GM06990 (cell line): ENCODE results near the gene MAGI2.

Experiments used
- DNase-seq: peaks from one replicate; pipeline ENCODE4 v3.0.0-alpha.2; 2011; ENCODE audit not compliant: insufficient read length; ENCODE audit errors: extremely low read depth
- H3K27me3 ChIP-seq: replicated peaks from 2 replicates; pipeline ENCODE4 v1.6.0; 2011; ENCODE audit warnings: low read length; ENCODE audit not compliant: control insufficient read depth, insufficient read depth
- H3K36me3 ChIP-seq: 2 replicates; pipeline ENCODE4 v1.5.1; 2011; ENCODE audit warnings: low read length; ENCODE audit not compliant: control insufficient read depth, insufficient read depth
- H3K4me3 ChIP-seq: replicated peaks from 2 replicates; pipeline ENCODE4 v1.5.1; 2011; ENCODE audit warnings: low read depth, mild to moderate bottlenecking, control low read depth, low read length
- CTCF ChIP-seq: IDR thresholded peaks from 2 replicates; pipeline ENCODE4 v1.5.1; 2011; ENCODE audit warnings: low read length, control low read depth, mild to moderate bottlenecking, inconsistent platforms; ENCODE audit not compliant: insufficient read depth, poor library complexity, severe bottlenecking

Gene MAGI2

GRCh38 chr7:78377532-78377931, 1075.9 kb downstream of the MAGI2 start:
- DNase-seq = no peak
- Histone ChIP-seq H3K4me3 (no peak overlapping the region), H3K36me3 (no peaks in the 10 kb centered on the region)

GRCh38 chr7:78370936-78371335, 1082.5 kb downstream of the MAGI2 start:
- Histone ChIP-seq H3K36me3 (no peaks in the 10 kb centered on the region), H3K4me3 (no peak overlapping the region), H3K27me3 (no peaks in the 10 kb centered on the region)
- DNase-seq = no peak
- TF ChIP-seq CTCF = no peak

More at GRCh38 chr7:78377532-78377931, 1075.9 kb downstream of the MAGI2 start:
- TF ChIP-seq CTCF = no peak
- H3K27me3 ChIP-seq = no peaks in the 10 kb centered on the region

GRCh38 chr7:78368771-78369170, 1084.7 kb downstream of the MAGI2 start:
- no peaks in the 10 kb centered on the region for H3K27me3 ChIP-seq
- no peak for TF ChIP-seq CTCF
- no peak overlapping the region for H3K4me3 ChIP-seq
- H3K36me3 ChIP-seq = no peaks in the 10 kb centered on the region
- DNase-seq = no peak

- DNase-seq = no peak
- TF ChIP-seq CTCF = no peak
- Histone ChIP-seq H3K36me3 (no peaks in the 10 kb centered on the region), H3K27me3 (no peaks in the 10 kb centered on the region), H3K4me3 (no peak overlapping the region)
Measured at GRCh38 chr7:78367280-78367773, 1086.1 kb downstream of the MAGI2 start.

GRCh38 chr7:78363866-78364265, 1089.6 kb downstream of the MAGI2 start:
- no peaks in the 10 kb centered on the region for H3K27me3 ChIP-seq
- H3K4me3 ChIP-seq = no peak overlapping the region
- no peak for TF ChIP-seq CTCF
- no peaks in the 10 kb centered on the region for H3K36me3 ChIP-seq
- DNase-seq = no peak

GRCh38 chr7:78359836-78360235, 1093.6 kb downstream of the MAGI2 start:
- TF ChIP-seq CTCF = no peak
- H3K4me3 ChIP-seq = no peak overlapping the region
- H3K36me3 ChIP-seq = no peaks in the 10 kb centered on the region
- no peaks in the 10 kb centered on the region for H3K27me3 ChIP-seq
- no peak for DNase-seq
